Memory B cell (primary cell): Measurements from ENCODE around the gene SLC39A8.

Source experiments
- ATAC-seq: fragments of 150-1000 bp; cut with Tn5 transposase; 2 replicates; pipeline ENCODE4 v1.10.0; 2021; ENCODE audit warnings: low read depth, mild to moderate bottlenecking, moderate library complexity
- DNase-seq, 2 donors: peaks; one replicate each; pipeline ENCODE4 v3.0.0; 2022; ENCODE audit warnings: low spot score in 2 of 2
- H3K27ac Mint-ChIP-seq: one replicate; pipeline ENCODE4 v1.8.0; 2022; ENCODE audit warnings: mild to moderate bottlenecking, moderate library complexity, mixed read lengths
- H3K27me3 Mint-ChIP-seq: one replicate; pipeline ENCODE4 v1.8.0; 2022; ENCODE audit warnings: mixed read lengths
- H3K36me3 Mint-ChIP-seq: one replicate; pipeline ENCODE4 v1.8.0; 2022; ENCODE audit warnings: mild to moderate bottlenecking, mixed read lengths
- H3K4me1 Mint-ChIP-seq: one replicate; pipeline ENCODE4 v1.8.0; 2022; ENCODE audit warnings: mixed read lengths
- H3K4me3 Mint-ChIP-seq: one replicate; pipeline ENCODE4 v1.8.0; 2022; ENCODE audit warnings: mild to moderate bottlenecking, moderate library complexity, mixed read lengths
- H3K9me3 Mint-ChIP-seq: one replicate; pipeline ENCODE4 v1.8.0; 2022; ENCODE audit warnings: mixed read lengths

SLC39A8 gene

GRCh38 chr4:102217775-102218355, 127.4 kb downstream of the SLC39A8 start:
- Mint-ChIP-seq H3K27ac (no peak overlapping the region), H3K36me3 (no peaks in the 10 kb centered on the region), H3K9me3 (no peaks in the 10 kb centered on the region), H3K4me1 (no peaks in the 10 kb centered on the region), H3K4me3 (no peak overlapping the region), H3K27me3 (peaks cover 11% of the 10 kb centered on the region)
- DNase-seq: no peak
- ATAC-seq: no peak

DNA sequence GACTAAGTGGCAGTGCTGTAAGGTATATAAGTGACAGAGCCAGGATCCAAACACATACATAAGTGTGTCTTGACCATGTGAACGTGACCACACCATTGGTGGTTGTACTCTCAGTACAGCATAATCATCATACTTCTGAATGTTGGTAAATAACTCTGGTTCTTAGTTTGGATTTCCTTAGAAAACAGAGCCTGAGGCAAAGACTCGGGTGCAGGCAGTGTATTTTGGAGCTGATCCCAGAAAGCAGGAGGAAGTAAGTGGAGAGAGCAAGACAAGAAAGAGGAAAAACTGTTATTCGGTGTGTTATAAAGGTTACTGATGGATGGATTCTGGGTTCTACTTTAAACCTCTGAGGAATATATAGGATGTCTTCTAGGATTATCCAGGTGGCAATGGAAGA, 127.9 kb downstream of the SLC39A8 start:
- H3K9me3 Mint-ChIP-seq: no peaks in the 10 kb centered on the region
- H3K4me1 Mint-ChIP-seq: no peaks in the 10 kb centered on the region
- no peaks in the 10 kb centered on the region for H3K36me3 Mint-ChIP-seq
- no peak overlapping the region for H3K4me3 Mint-ChIP-seq
- peaks cover 11% of the 10 kb centered on the region for H3K27me3 Mint-ChIP-seq
- no peak overlapping the region for H3K27ac Mint-ChIP-seq
- DNase-seq (no peak), ATAC-seq (no peak)

GRCh38 chr4:102216666-102217065, 128.6 kb downstream of the SLC39A8 start:
- no peak for ATAC-seq
- H3K27me3 Mint-ChIP-seq: peaks cover 11% of the 10 kb centered on the region
- H3K4me3 Mint-ChIP-seq: no peak overlapping the region
- H3K27ac Mint-ChIP-seq: no peak overlapping the region
- DNase-seq: no peak
- no peaks in the 10 kb centered on the region for H3K36me3 Mint-ChIP-seq
- H3K4me1 Mint-ChIP-seq: no peaks in the 10 kb centered on the region
- no peaks in the 10 kb centered on the region for H3K9me3 Mint-ChIP-seq

- Mint-ChIP-seq H3K4me3 (no peak overlapping the region), H3K27me3 (peaks cover 12% of the 10 kb centered on the region), H3K4me1 (no peaks in the 10 kb centered on the region), H3K27ac (no peak overlapping the region), H3K9me3 (no peaks in the 10 kb centered on the region), H3K36me3 (no peaks in the 10 kb centered on the region)
- DNase-seq: no peak
- ATAC-seq: no peak
These were observed 132.3 kb downstream of the SLC39A8 start for GRCh38 chr4:102213031-102213430.
